MM.1S (cell line): ENCODE measurements around the gene MYLK2.

Experiments
- DNase-seq: peaks from one replicate; pipeline ENCODE4 v3.0.0-alpha.2; 2015
- H2AFZ ChIP-seq: fragments of 300-600 bp; sonication (generic); 2 replicates; pipeline ENCODE4 v1.6.0; 2016; ENCODE audit warnings: antibody characterized with exemption, low read length
- H3F3A ChIP-seq: fragments of 300-600 bp; sonication (generic); 2 replicates; pipeline ENCODE4 v1.6.1; 2016; ENCODE audit warnings: mild to moderate bottlenecking, antibody characterized with exemption, low read length, moderate library complexity, mixed read lengths; ENCODE audit not compliant: insufficient read depth
- H3K27ac ChIP-seq: fragments of 300-600 bp; sonication (generic); 2 replicates; pipeline ENCODE4 v1.5.1; 2016; ENCODE audit warnings: mild to moderate bottlenecking, low read length
- H3K27me3 ChIP-seq: fragments of 300-600 bp; sonication (generic); replicated peaks from 2 replicates; pipeline ENCODE4 v1.6.0; 2016; ENCODE audit warnings: low read length; ENCODE audit not compliant: insufficient read depth
- H3K36me3 ChIP-seq: fragments of 300-600 bp; sonication (generic); replicated peaks from 2 replicates; pipeline ENCODE4 v1.6.1; 2016; ENCODE audit warnings: mild to moderate bottlenecking, low read length, mixed read lengths; ENCODE audit not compliant: insufficient read depth
- H3K4me1 ChIP-seq: fragments of 300-600 bp; sonication (generic); 2 replicates; pipeline ENCODE4 v1.6.1; 2016; ENCODE audit warnings: low read length, mixed read lengths
- H3K4me2 ChIP-seq: fragments of 300-600 bp; sonication (generic); 2 replicates; pipeline ENCODE4 v1.6.0; 2016; ENCODE audit warnings: low read depth, low read length
- H3K4me3 ChIP-seq: fragments of 300-600 bp; sonication (generic); 2 replicates; pipeline ENCODE4 v1.5.1; 2016; ENCODE audit warnings: low read length, mixed read lengths
- H3K79me2 ChIP-seq: fragments of 300-600 bp; sonication (generic); 2 replicates; pipeline ENCODE4 v1.6.1; 2016; ENCODE audit warnings: mixed run types, low read length, mixed read lengths
- H3K9ac ChIP-seq: fragments of 300-600 bp; sonication (generic); 2 replicates; pipeline ENCODE4 v1.6.1; 2016; ENCODE audit warnings: low read length, mixed read lengths
- H3K9me2 ChIP-seq: fragments of 300-600 bp; sonication (generic); replicated peaks from 2 replicates; pipeline ENCODE4 v1.6.1; 2016; ENCODE audit warnings: mild to moderate bottlenecking, low read length, mixed read lengths; ENCODE audit not compliant: insufficient read depth
- H3K9me3 ChIP-seq: fragments of 300-600 bp; sonication (generic); replicated peaks from 2 replicates; pipeline ENCODE4 v1.6.1; 2016; ENCODE audit warnings: mild to moderate bottlenecking, low read length, mixed read lengths; ENCODE audit not compliant: insufficient read depth
- H4K20me1 ChIP-seq: fragments of 300-600 bp; sonication (generic); 2 replicates; pipeline ENCODE4 v1.6.1; 2016; ENCODE audit warnings: mild to moderate bottlenecking, low read length, moderate library complexity, mixed read lengths; ENCODE audit not compliant: insufficient read depth
- EZH2 ChIP-seq: fragments of 300-600 bp; sonication (generic); optimal IDR thresholded peaks from 2 replicates; pipeline ENCODE3; 2017; ENCODE audit warnings: low read depth, mild to moderate bottlenecking, antibody characterized with exemption, low read length, mixed read lengths
- EZH2phosphoT487 ChIP-seq: fragments of 300-600 bp; sonication (generic); IDR thresholded peaks from 2 replicates; pipeline ENCODE4 v1.6.1; 2018; ENCODE audit warnings: antibody characterized with exemption, low read length
- TF ChIP-seq, protein P1 (sequence below): fragments of 300-600 bp; sonication (generic); IDR thresholded peaks from 2 replicates; pipeline ENCODE4 v1.5.1; 2016; ENCODE audit warnings: antibody characterized with exemption, low read length, mixed read lengths

Gene MYLK2

GRCh38 chr20:31818376-31818908, 714 bp upstream of the MYLK2 start:
- Histone ChIP-seq H3K9me3 (no peaks in the 10 kb centered on the region), H3K9ac (no peak overlapping the region), H3K27ac (no peak overlapping the region), H3K4me1 (peaks cover 6% of the 10 kb centered on the region), H2AFZ (no peak overlapping the region), H3K4me3 (no peak overlapping the region), H3K9me2 (no peaks in the 10 kb centered on the region), H3K79me2 (no peaks in the 10 kb centered on the region), H3K36me3 (no peaks in the 10 kb centered on the region), H3K4me2 (no peak overlapping the region), H4K20me1 (no peaks in the 10 kb centered on the region), H3F3A (no peaks in the 10 kb centered on the region), H3K27me3 (no peaks in the 10 kb centered on the region; the same call in 1 of the 2 replicates)
- TF ChIP-seq EZH2phosphoT487 (no peak), EZH2 (no peak)
- TF ChIP-seq, protein P1, sequence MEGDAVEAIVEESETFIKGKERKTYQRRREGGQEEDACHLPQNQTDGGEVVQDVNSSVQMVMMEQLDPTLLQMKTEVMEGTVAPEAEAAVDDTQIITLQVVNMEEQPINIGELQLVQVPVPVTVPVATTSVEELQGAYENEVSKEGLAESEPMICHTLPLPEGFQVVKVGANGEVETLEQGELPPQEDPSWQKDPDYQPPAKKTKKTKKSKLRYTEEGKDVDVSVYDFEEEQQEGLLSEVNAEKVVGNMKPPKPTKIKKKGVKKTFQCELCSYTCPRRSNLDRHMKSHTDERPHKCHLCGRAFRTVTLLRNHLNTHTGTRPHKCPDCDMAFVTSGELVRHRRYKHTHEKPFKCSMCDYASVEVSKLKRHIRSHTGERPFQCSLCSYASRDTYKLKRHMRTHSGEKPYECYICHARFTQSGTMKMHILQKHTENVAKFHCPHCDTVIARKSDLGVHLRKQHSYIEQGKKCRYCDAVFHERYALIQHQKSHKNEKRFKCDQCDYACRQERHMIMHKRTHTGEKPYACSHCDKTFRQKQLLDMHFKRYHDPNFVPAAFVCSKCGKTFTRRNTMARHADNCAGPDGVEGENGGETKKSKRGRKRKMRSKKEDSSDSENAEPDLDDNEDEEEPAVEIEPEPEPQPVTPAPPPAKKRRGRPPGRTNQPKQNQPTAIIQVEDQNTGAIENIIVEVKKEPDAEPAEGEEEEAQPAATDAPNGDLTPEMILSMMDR, result no peak
- DNase-seq, result no peak

- no peak overlapping the region for H3K9ac ChIP-seq
- H3F3A ChIP-seq, result no peaks in the 10 kb centered on the region
- no peaks in the 10 kb centered on the region for H3K79me2 ChIP-seq
- TF ChIP-seq EZH2phosphoT487 (no peak), EZH2 (no peak)
- TF ChIP-seq, protein P1, result no peak
- H4K20me1 ChIP-seq, result no peaks in the 10 kb centered on the region
- H3K4me1 ChIP-seq, result peaks cover 17% of the 10 kb centered on the region
- H3K36me3 ChIP-seq, result no peaks in the 10 kb centered on the region
- no peak overlapping the region for H3K4me2 ChIP-seq
- H3K9me2 ChIP-seq, result no peaks in the 10 kb centered on the region
- no peaks in the 10 kb centered on the region; the same call in 1 of the 2 replicates for H3K27me3 ChIP-seq
- DNase-seq, result no peak
- H3K9me3 ChIP-seq, result no peaks in the 10 kb centered on the region
- no peak overlapping the region for H3K4me3 ChIP-seq
- no peak overlapping the region for H3K27ac ChIP-seq
- H2AFZ ChIP-seq, result no peak overlapping the region
Observed at GRCh38 chr20:31820228-31820627, 1.1 kb downstream of the MYLK2 start.

GRCh38 chr20:31821427-31821826, 2.3 kb downstream of the MYLK2 start:
- Histone ChIP-seq H3K27me3 (no peaks in the 10 kb centered on the region; the same call in 1 of the 2 replicates), H3F3A (no peaks in the 10 kb centered on the region), H4K20me1 (no peaks in the 10 kb centered on the region), H3K9me3 (no peaks in the 10 kb centered on the region), H3K4me2 (no peak overlapping the region), H3K9me2 (no peaks in the 10 kb centered on the region), H2AFZ (no peak overlapping the region), H3K4me1 (peaks cover 17% of the 10 kb centered on the region), H3K27ac (no peak overlapping the region), H3K79me2 (no peaks in the 10 kb centered on the region), H3K36me3 (no peaks in the 10 kb centered on the region), H3K9ac (no peak overlapping the region), H3K4me3 (no peak overlapping the region)
- TF ChIP-seq, protein P1, result no peak
- TF ChIP-seq EZH2 (no peak), EZH2phosphoT487 (no peak)
- no peak for DNase-seq
